D721Med (cell line): ENCODE data around the gene SELENOS.
A peak's percentile ranks its signal among the peaks of the same experiment; 100 is the strongest.

Experiments used
- DNase-seq: peaks from one replicate; pipeline ENCODE4 v3.0.0; 2011; ENCODE audit warnings: low spot score; ENCODE audit not compliant: insufficient read length
- FAIRE-seq: peaks from 2 replicates; lab custom pipeline; 2011; peaks lifted over from hg19 to GRCh38; lab: Jason Lieb, UNC
- TF ChIP-seq, protein P1 (sequence below): IDR thresholded peaks from 2 replicates; pipeline ENCODE4 v1.5.1; 2012; ENCODE audit warnings: mild to moderate bottlenecking, control low read depth; ENCODE audit not compliant: insufficient read depth; ENCODE audit errors: missing control alignments

SELENOS gene

GRCh38 chr15:101254157-101255050, 22.9 kb downstream of the SELENOS start:
- no peak for DNase-seq
- TF ChIP-seq, protein P1, sequence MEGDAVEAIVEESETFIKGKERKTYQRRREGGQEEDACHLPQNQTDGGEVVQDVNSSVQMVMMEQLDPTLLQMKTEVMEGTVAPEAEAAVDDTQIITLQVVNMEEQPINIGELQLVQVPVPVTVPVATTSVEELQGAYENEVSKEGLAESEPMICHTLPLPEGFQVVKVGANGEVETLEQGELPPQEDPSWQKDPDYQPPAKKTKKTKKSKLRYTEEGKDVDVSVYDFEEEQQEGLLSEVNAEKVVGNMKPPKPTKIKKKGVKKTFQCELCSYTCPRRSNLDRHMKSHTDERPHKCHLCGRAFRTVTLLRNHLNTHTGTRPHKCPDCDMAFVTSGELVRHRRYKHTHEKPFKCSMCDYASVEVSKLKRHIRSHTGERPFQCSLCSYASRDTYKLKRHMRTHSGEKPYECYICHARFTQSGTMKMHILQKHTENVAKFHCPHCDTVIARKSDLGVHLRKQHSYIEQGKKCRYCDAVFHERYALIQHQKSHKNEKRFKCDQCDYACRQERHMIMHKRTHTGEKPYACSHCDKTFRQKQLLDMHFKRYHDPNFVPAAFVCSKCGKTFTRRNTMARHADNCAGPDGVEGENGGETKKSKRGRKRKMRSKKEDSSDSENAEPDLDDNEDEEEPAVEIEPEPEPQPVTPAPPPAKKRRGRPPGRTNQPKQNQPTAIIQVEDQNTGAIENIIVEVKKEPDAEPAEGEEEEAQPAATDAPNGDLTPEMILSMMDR, result no peak

DNA sequence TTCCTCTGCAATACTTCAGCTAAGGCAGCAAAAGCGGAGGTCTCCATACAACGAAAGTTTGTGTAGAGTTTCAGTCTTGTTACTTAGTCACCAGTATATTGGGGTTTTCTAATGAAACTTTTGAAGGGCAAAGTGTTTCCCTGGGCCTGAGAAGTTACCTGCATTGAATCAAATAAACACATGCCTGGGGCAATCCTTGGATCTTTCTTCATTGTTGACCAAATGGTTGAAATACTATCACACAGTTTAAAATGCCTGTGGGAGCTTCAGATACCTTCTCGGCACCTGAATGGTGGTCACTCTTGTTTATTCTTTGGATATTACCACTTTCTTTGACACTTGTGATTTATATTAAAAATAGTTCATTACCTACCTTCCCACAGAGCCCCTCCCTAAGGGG, 24.4 kb downstream of the SELENOS start:
- DNase-seq, result no peak
- TF ChIP-seq, protein P1, result no peak
- FAIRE-seq, result no peak

More at GRCh38 chr15:101254157-101255050, 22.9 kb downstream of the SELENOS start:
- no peak for FAIRE-seq

GRCh38 chr15:101251830-101252820, 25.2 kb downstream of the SELENOS start, which contains the start of gene CHSY1:
Gene CHSY1, minus strand, starts transcription at chr15:101252048. Its CDS starts 592 bp downstream, at chr15:101251456.
- FAIRE-seq (no peak), DNase-seq (peak; percentile 67)
- TF ChIP-seq, protein P1, result peak; percentile 23

- FAIRE-seq, result no peak
- no peak for DNase-seq
- TF ChIP-seq, protein P1, result no peak
Observed at GRCh38 chr15:101250873-101251829, 26.1 kb downstream of the SELENOS start.

DNA sequence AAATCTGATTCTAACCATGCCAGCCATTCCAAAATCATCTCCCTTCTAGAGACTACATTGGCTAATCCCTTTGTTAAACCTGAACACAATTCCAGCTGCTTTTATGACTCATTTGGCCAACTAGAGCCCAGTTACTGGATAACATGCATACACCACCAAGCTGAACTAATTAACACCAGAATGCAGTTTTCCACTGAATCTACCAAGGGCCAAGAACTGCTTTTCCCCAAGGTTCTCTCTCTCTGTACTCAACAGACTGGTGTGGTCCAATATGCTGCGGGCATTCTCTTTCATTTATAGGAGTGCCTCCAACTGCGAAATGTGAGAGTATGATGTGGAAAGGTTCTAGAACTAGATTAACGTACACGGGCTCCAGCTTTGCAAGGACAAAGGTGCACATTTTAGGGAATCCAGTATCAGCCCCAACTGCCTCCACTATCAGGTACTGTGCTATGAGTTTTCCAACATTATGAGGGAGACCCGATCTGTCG, 26.9 kb downstream of the SELENOS start:
- no peak for FAIRE-seq
- no peak for DNase-seq
- TF ChIP-seq, protein P1, result no peak

- FAIRE-seq, result no peak
- TF ChIP-seq, protein P1, result no peak
- DNase-seq, result no peak
Observed at GRCh38 chr15:101248274-101248673, 29.0 kb downstream of the SELENOS start.
